HG03520 (cell line): ENCODE results near the gene PADI4.

Source experiments
- ATAC-seq: cut with Tn5 transposase; IDR thresholded peaks from one replicate; pipeline ENCODE4 v1.9.1; 2021; ENCODE audit warnings: mild to moderate bottlenecking, moderate library complexity; ENCODE audit not compliant: unreplicated experiment

PADI4 gene

DNA sequence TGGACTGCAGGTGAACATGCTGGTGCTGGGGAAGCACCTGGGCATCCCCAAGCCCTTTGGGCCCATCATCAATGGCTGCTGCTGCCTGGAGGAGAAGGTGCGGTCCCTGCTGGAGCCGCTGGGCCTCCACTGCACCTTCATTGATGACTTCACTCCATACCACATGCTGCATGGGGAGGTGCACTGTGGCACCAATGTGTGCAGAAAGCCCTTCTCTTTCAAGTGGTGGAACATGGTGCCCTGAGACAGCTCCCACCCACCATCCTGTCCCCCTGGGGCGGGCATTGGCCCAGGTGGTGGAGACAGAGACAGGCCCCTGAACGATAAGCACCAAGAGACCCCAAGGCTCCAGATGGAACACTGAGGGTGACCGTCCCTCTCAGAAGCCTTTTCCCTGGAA lies 25.2 kb upstream of the PADI4 start:
- no peak for ATAC-seq

- ATAC-seq = no peak
These were observed 21.4 kb upstream of the PADI4 start for GRCh38 chr1:17286646-17287045.

- ATAC-seq = no peak
These were observed 20.7 kb upstream of the PADI4 start for GRCh38 chr1:17287130-17287776.

GRCh38 chr1:17289721-17290120 lies 18.3 kb upstream of the PADI4 start:
- ATAC-seq = no peak

GRCh38 chr1:17290553-17290952 lies 17.4 kb upstream of the PADI4 start:
- no peak for ATAC-seq

DNA sequence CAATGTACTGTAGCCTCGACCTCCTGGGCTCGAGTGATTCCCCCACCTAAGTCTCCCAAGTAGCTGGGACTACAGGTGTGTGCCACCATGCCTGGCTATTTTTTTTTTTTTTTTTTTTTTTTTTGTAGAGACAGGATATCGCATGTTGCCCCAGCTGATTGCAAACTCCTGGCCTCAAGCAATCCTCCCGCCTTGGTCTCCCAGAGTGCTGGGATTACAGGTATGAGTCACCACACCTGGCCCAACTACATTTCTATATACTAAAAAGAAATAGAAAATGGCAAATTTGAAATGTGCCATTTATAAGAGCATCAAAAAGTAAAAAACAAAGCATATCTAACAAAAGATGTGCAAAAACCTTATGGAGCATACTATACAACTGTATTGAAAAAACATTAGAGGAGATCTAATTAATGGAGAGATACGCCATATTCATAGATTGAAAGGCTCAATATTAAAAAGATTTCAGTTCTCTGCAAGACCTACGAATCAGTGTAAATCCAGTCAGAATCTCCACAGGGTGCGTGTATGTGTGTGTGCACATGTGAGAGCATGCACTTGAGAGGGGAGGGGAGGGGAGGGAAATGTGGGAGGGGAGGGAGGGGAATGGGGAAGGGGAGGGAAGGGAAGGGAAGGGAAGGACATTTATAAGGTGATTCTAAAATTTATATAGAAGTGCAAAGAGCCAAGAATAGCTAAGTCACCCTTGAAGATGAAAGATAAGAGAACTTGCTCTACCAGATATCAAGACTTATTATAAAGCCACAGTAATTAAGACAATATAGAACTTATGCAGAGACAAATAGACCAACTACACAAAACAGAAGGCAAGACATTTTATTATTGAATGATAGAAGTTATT lies 15.5 kb upstream of the PADI4 start:
- ATAC-seq = no peak

DNA sequence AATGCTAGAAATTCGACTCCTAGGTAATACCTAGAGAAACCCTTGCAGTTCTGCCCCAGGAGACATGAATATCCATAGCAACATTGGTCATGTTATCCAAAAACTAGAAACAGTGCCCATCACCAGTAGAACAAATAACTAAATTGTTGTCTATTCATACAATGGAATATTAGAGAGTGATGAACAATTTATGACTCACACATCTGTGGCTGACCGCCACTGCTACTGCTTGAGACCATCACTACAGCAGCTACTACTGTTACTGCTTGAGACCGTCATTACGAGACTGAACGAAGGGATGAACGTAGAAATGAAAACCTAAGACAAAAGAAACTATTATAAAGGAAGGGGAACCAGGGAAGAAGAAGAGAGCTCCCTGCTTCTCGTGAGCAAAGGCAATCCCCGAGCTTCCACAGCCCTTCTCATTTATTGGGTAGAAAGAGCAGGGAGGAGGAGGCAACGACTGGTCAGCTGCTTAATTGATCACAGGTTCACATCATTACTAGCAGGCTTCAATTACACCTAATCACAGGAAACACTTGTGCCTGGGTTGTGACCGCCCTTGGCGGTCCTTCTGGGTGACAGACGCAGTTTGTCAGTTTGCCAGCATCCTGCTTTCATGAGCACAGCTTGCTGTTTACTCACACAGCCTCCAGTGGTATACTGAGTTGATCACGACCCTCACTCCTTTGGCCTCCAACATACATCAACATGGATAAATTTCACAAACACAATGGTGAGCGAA lies 14.1 kb upstream of the PADI4 start:
- ATAC-seq = no peak

DNA sequence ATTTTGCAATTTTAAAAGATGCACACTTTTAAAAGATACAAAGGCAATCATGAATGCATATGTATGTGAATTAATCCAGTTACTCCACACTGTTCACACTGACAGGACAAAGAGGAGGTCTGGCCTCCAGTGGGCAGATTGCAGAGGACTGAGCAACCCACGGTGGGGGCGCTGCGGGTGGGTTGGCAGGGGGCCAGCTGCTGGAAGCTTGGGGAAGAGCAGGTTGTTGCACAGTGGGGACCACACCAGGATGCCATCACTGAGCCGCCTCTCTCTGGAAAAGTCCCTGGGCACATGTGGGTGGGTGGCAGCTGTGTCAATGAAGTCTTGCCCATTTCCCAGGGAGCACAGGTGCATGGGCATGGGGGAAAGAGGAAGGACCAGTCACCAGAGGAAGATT lies 12.7 kb upstream of the PADI4 start:
- ATAC-seq = no peak

DNA sequence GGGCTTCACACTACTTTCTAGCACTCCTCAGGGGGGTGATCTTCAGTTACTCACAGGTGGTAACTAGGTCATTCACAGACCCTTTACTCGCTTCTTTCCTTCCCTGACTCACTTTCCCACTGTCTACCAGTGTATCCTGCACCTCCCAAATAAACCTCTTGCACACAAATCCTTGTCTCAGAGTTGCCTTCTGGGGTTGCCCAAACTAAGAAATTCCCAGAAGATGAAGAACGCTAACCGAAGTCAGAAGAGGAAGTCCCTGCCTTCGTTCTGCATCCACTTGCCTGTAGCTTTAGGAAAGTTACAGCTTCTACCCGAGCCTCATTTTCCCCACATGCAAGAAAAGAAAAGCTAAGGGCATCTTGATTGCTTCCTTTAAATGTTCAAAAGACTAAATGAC lies 11.9 kb upstream of the PADI4 start:
- ATAC-seq = no peak

DNA sequence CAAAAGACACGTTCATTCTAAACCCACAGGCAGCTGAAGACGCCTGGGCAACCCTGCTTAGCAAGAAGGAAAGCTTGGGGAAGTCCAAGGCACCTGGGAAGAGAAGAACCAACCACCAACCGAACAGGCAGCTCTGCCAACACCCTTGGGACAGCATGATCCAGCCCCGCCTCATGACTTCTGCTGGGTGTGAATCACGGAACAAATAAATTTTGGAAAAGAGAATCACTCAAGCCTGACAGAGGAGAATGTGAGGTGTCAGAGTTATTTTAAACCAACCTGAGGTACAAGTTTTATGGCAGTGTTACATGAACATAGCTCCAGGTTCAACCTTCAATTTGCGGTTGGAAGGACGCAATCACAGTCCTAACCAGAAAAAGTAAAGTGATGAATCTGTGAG lies 10.0 kb upstream of the PADI4 start:
- ATAC-seq = no peak

DNA sequence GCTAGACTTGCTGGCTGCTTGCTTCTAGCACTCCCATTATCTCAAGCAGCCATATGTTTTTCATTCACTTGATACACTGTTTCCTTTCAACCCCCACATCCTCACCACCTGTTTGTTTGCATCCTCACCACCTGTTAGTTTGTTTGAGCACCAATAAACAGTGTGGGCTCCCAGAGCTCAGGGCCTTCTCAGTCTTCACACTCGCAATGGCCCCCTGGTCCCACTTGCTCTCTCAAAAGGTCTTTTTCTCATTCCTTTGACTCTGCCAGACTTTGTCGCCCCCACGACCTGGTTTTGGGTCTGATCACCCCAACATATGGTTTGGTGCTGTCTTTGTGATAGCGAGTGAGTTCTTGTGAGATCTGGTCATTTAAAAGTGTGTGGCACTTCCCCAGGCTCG lies 6.2 kb upstream of the PADI4 start:
- ATAC-seq = no peak

GRCh38 chr1:17304151-17304825 lies 3.7 kb upstream of the PADI4 start:
- no peak for ATAC-seq

GRCh38 chr1:17304826-17305175 lies 3.2 kb upstream of the PADI4 start:
- no peak for ATAC-seq

GRCh38 chr1:17305576-17306095 lies 2.4 kb upstream of the PADI4 start:
- no peak for ATAC-seq

DNA sequence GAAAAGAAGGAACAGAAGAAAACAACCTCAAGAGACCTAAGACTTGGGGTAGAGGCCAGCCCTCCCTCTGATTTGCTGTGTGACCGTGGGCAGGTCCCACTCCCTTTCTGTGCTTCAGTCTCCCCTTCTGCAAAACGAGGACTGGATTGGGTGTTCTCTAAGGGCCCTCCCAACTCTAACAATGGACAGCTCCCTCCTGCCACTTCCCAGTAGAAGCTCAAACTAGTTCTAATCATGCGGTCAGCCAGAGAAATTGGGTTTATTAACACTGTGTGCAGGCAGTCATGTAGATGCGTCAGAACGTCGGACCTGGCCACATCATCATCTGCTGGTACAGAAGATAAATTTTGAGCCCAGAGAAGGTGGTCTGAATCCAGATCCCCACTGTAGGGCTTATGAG lies 1.6 kb upstream of the PADI4 start:
- no peak for ATAC-seq

DNA sequence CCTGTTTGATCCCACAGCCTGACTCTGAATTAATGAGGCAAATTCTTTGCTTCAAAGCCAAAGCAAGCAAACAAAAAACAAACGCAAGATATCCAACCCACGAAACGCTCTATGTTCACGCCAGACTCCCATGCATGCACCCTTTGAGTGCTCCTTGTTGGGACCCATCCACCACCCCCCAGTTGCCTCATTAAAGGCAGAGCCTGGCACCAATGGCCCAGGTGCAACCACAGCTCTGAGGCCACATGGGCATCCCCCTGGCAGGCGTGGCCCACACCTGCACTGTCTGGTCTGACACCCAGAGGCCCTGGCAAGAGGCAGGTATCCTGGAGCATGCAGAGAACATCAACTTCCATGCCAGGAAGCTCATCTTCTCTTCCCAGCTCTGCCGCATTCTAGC lies 1.1 kb upstream of the PADI4 start:
- ATAC-seq = no peak

GRCh38 chr1:17307329-17307728 lies 668 bp upstream of the PADI4 start:
- no peak for ATAC-seq

DNA sequence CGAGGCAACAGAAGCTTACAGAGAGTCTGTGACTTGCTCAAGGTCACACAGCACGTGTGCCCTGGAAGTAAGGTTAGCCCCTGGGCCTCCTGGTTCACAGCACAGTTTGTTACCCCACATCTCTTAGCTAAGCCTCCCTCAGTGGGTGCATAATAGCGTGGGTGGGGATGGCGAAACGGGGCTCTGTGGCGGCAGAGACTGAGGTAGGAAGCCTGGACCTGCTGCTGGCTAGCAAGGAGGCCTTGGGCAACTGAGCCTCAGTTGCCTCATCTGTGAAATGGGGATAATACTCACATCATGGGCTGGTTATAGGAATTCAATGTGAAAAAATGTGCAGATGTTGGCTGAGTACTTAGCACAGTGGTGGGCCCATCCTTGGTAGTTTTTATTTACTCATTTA lies 596 bp downstream of the PADI4 start:
- no peak for ATAC-seq

DNA sequence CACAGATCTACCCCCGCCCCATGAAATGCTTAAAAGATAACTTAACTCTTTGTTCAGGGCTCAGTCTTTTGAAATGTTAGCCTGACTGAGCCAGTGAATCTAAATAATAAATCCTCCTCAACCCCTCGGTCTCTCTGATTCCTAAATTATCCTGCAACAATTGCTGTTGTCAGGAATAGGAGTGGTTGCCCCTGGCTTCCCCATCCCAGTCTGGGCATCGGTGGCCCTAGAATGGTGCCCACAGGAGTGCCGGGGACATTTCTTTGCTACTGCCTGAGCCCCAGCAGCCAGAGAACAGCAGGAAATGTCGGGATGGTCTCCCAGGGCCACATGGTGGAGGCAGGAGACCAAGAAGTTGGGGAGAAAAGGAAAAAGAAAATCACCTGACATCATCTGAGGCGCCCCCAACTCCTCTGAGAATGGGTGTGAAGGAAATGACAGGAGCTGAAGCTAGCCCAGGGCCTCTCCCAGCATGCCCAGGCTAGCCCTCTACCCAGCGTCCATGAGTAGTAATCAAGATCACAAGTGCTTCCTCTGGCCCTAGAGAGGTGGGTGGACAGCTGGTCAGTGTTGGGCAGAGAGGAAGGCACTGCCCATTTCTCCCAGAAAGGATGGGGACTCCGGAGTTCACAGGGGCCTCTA lies 1.6 kb downstream of the PADI4 start:
- ATAC-seq = no peak

- ATAC-seq = no peak
These were observed 2.2 kb downstream of the PADI4 start for GRCh38 chr1:17310068-17310640.
